ENCODE results near the gene OR4F16. TPM values are rescaled to one million over a fixed set of nuclear protein-coding genes. Genes with fewer than 3 reads are reported as not detected.

Gene OR4F16
- total and polyA plus RNA-seq, 2 of the 13 experiments (the other 11 are each of a cell fraction or from before 2014, with no cell fraction given): 0.42 to 0.59 TPM

- 0 out of 2 replicates have a peak, but pooled peaks have one; percentile 30 for TF ChIP-seq IRF2 (CRISPR knock-in tag; IDR thresholded peaks at IDR 0.05)
- TF ChIP-seq, protein P1, sequence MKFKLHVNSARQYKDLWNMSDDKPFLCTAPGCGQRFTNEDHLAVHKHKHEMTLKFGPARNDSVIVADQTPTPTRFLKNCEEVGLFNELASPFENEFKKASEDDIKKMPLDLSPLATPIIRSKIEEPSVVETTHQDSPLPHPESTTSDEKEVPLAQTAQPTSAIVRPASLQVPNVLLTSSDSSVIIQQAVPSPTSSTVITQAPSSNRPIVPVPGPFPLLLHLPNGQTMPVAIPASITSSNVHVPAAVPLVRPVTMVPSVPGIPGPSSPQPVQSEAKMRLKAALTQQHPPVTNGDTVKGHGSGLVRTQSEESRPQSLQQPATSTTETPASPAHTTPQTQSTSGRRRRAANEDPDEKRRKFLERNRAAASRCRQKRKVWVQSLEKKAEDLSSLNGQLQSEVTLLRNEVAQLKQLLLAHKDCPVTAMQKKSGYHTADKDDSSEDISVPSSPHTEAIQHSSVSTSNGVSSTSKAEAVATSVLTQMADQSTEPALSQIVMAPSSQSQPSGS (CRISPR knock-in tag; IDR thresholded peaks at IDR 0.05): 0 out of 2 replicates have a peak, but pooled peaks have one; percentile 22
- TF ChIP-seq ZNF18 (CRISPR knock-in tag; IDR thresholded peaks at IDR 0.05; ENCODE audit: insufficient replicate concordance): peak; percentile 99
- peak; percentile 75; the same call in 1 of the 2 replicates for TF ChIP-seq ZC3H13 (CRISPR knock-in tag; IDR thresholded peaks at IDR 0.05)
- peak; percentile 21; the same call in 1 of the 2 replicates for TF ChIP-seq HDAC1 (CRISPR knock-in tag; IDR thresholded peaks at IDR 0.05)
Observed at GRCh38 chr1:727040-727439, 40.6 kb upstream of the OR4F16 start (continued).

Other genes starting within 250 kb of the OR4F16 start
- gene OR4F29, start 235.0 kb downstream of the OR4F16 start, total RNA-seq (2016; rRNA removed; fragmentation: Illumina TruSeq; extraction: Trizol): 0.42 TPM in 1 of 2 replicates, not detected in the other
- 0.50 and 0.59 TPM in 2 replicates for gene OR4F29, start 235.0 kb downstream of the OR4F16 start, polyA plus RNA-seq (2011; rRNA removed)
- 0.11 TPM in 1 of 2 replicates, not detected in the other for gene SAMD11, start 237.3 kb upstream of the OR4F16 start, total RNA-seq (2016; rRNA removed; fragmentation: Illumina TruSeq; extraction: Trizol)
- 0.09 TPM in 1 of 2 replicates, not detected in the other for gene SAMD11, start 237.3 kb upstream of the OR4F16 start, polyA plus RNA-seq (2011; rRNA removed)

All from HepG2 (cell line).